Colonic mucosa (tissue), 4 donors: ENCODE measurements around the gene MBTD1. TPM values are rescaled to one million over a fixed set of nuclear protein-coding genes. Genes with fewer than 3 reads are reported as not detected.
A peak's percentile ranks its signal among the peaks of the same experiment; 100 is the strongest.

Source experiments
- DNase-seq: peaks from one replicate; pipeline ENCODE4 v3.0.0-alpha.2; 2020
- H3K27ac ChIP-seq: fragments of 200-600 bp; one replicate; pipeline ENCODE4 v1.8.0; 2021
- H3K27me3 ChIP-seq: fragments of 200-600 bp; one replicate; pipeline ENCODE4 v1.8.0; 2021
- H3K36me3 ChIP-seq: fragments of 200-600 bp; one replicate; pipeline ENCODE4 v1.8.0; 2021
- H3K4me1 ChIP-seq: fragments of 200-600 bp; one replicate; pipeline ENCODE4 v1.8.0; 2021; ENCODE audit warnings: mild to moderate bottlenecking
- H3K4me3 ChIP-seq: fragments of 200-600 bp; one replicate; pipeline ENCODE4 v1.8.0; 2021
- H3K9ac ChIP-seq, 2 donors: one replicate each; pipeline ENCODE4 v1.7.0; 2013; ENCODE audit warnings: control low read depth in 2 of 2, low read depth in 2 of 2, low read length in 2 of 2
- H3K9me3 ChIP-seq: fragments of 200-600 bp; one replicate; pipeline ENCODE4 v1.8.0; 2021
- CTCF ChIP-seq: fragments of 200-600 bp; IDR thresholded peaks from one replicate; pipeline ENCODE4 v1.8.0; 2022; ENCODE audit warnings: antibody characterized with exemption, mild to moderate bottlenecking
- intact Hi-C: fragments of 100-400 bp; cut with DNase I; formaldehyde crosslinking; loops from one replicate; pipeline ENCODE4 v1.14.1; 2022
- total RNA-seq, 2 donors: library from RNA; stranded (reverse); fragmentation: NEBNext Ultra II Directional in 1 of 2; extraction: Animal tissue kit (Norgen Biotek cat#: 25700) in 1 of 2; gene quantifications; one replicate each; pipeline ENCODE4 v1.2.1, GENCODE V29; 2021
- donor health status: healthy.
- donor health status: DM: no; HTN: no; CAD: no.
- donor health status: DM: no; HTN: no; CAD: no.

Gene MBTD1
- total RNA-seq, 2 donors from 2014 or later, result 11.3 to 14.9 TPM

- Histone ChIP-seq H3K27ac (no peak overlapping the region), H3K9me3 (no peaks in the 10 kb centered on the region), H3K4me3 (peak overlapping the region; percentile 54), H3K9ac (peak overlapping the region; percentile 68 to 93), H3K27me3 (no peaks in the 10 kb centered on the region), H3K4me1 (peaks cover 18% of the 10 kb centered on the region), H3K36me3 (no peaks in the 10 kb centered on the region)
- no peak for TF ChIP-seq CTCF
- DNase-seq, result peak; percentile 55
- intact Hi-C loops, result loop anchor here (10.0 kb wide), 1 partner anchor 84 kb away; no protein-coding TSS in a partner anchor
These were observed 889 bp downstream of the MBTD1 start for GRCh38 chr17:51258756-51259563.

- H3K4me3 ChIP-seq, result no peak overlapping the region
These were observed 2.4 kb downstream of the MBTD1 start for GRCh38 chr17:51257150-51258081.

GRCh38 chr17:51256101-51256500 is 3.7 kb downstream of the MBTD1 start:
- TF ChIP-seq CTCF, result no peak
- H3K4me3 ChIP-seq, result no peak overlapping the region
- no peaks in the 10 kb centered on the region for H3K9me3 ChIP-seq
- H3K27ac ChIP-seq, result no peak overlapping the region
- DNase-seq, result no peak
- H3K36me3 ChIP-seq, result no peaks in the 10 kb centered on the region
- intact Hi-C loops, result loop anchor here (10.0 kb wide), 1 partner anchor 81 kb away; no protein-coding TSS in a partner anchor
- no peak overlapping the region for H3K9ac ChIP-seq
- H3K4me1 ChIP-seq, result peaks cover 12% of the 10 kb centered on the region
- no peaks in the 10 kb centered on the region for H3K27me3 ChIP-seq

More at GRCh38 chr17:51257150-51258081, 2.4 kb downstream of the MBTD1 start:
- H3K27ac ChIP-seq, result no peak overlapping the region
- H3K9ac ChIP-seq, result no peak overlapping the region
- no peak for TF ChIP-seq CTCF
- intact Hi-C loops, result loop anchor here (10.0 kb wide), 1 partner anchor 83 kb away; no protein-coding TSS in a partner anchor
- no peaks in the 10 kb centered on the region for H3K9me3 ChIP-seq
- no peak for DNase-seq
- no peaks in the 10 kb centered on the region for H3K36me3 ChIP-seq
- H3K4me1 ChIP-seq, result peaks cover 18% of the 10 kb centered on the region
- no peaks in the 10 kb centered on the region for H3K27me3 ChIP-seq

- intact Hi-C loops, result loop anchor here (10.0 kb wide), 1 partner anchor 81 kb away; no protein-coding TSS in a partner anchor
- H3K36me3 ChIP-seq, result no peaks in the 10 kb centered on the region
- no peak for DNase-seq
- no peak overlapping the region for H3K9ac ChIP-seq
- TF ChIP-seq CTCF, result no peak
- no peak overlapping the region for H3K4me3 ChIP-seq
- H3K4me1 ChIP-seq, result peaks cover 12% of the 10 kb centered on the region
- no peaks in the 10 kb centered on the region for H3K9me3 ChIP-seq
- H3K27me3 ChIP-seq, result no peaks in the 10 kb centered on the region
- H3K27ac ChIP-seq, result no peak overlapping the region
These were observed 4.2 kb downstream of the MBTD1 start for GRCh38 chr17:51255673-51256072.

- Histone ChIP-seq H3K9me3 (no peaks in the 10 kb centered on the region), H3K36me3 (no peaks in the 10 kb centered on the region), H3K9ac (no peak overlapping the region), H3K4me3 (no peak overlapping the region), H3K4me1 (peaks cover 3% of the 10 kb centered on the region), H3K27me3 (no peaks in the 10 kb centered on the region), H3K27ac (no peak overlapping the region)
- no peak for DNase-seq
- intact Hi-C loops, result loop anchor here (10.0 kb wide), 1 partner anchor 76 kb away; no protein-coding TSS in a partner anchor
- no peak for TF ChIP-seq CTCF
These were observed 8.8 kb downstream of the MBTD1 start for GRCh38 chr17:51251010-51251409.
